Kidney epithelial cell (primary cell): Measurements from ENCODE around the gene ULK4. TPM values are rescaled to one million over a fixed set of nuclear protein-coding genes. Genes with fewer than 3 reads are reported as not detected.

Experiments used
- DNase-seq: peaks from one replicate; pipeline ENCODE4 v3.0.0-alpha.2; 2010; ENCODE audit warnings: low read depth
- H3K27me3 ChIP-seq: 2 replicates; pipeline ENCODE4 v1.6.0; 2011; ENCODE audit warnings: low read length; ENCODE audit not compliant: control insufficient read depth, insufficient read depth
- H3K36me3 ChIP-seq: 2 replicates; pipeline ENCODE4 v1.5.1; 2011; ENCODE audit warnings: low read length; ENCODE audit not compliant: control insufficient read depth, insufficient read depth
- H3K4me3 ChIP-seq: 2 replicates; pipeline ENCODE4 v1.5.1; 2011; ENCODE audit warnings: low read depth, mild to moderate bottlenecking, control low read depth, low read length
- total RNA-seq: library from RNA; depleted of rRNA; stranded (reverse); fragments of >200 nt; gene quantifications from 2 replicates; pipeline ENCODE4 v1.2.3, GENCODE V29; 2015
- TF ChIP-seq, protein P1 (sequence below): IDR thresholded peaks from 2 replicates; pipeline ENCODE4 v1.5.1; 2011; ENCODE audit warnings: mild to moderate bottlenecking, moderate library complexity, low read length, control low read depth, inconsistent platforms; ENCODE audit not compliant: insufficient read depth, poor library complexity, severe bottlenecking

ULK4 gene
- total RNA-seq, 1 donor from 2014 or later, result 18.3 TPM

DNA sequence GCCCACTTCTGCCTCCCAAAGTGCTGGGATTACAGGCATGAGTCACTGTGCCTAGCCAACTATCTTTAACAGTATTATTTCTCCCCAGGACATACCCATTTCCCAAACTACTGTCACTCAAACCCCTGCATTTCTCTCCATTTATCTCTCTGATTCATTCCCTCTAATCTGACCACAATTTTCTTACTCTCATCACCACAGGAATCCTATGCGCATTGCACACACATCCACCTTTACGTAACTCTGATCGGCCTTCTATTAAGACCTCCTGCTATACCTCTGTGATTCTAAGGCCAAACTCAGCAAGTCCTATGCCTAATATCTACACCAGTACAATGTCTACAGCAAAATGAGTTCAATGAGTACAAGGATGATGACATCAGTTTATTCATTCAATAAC, 235.0 kb downstream of the ULK4 start:
- DNase-seq, result no peak
- TF ChIP-seq, protein P1, sequence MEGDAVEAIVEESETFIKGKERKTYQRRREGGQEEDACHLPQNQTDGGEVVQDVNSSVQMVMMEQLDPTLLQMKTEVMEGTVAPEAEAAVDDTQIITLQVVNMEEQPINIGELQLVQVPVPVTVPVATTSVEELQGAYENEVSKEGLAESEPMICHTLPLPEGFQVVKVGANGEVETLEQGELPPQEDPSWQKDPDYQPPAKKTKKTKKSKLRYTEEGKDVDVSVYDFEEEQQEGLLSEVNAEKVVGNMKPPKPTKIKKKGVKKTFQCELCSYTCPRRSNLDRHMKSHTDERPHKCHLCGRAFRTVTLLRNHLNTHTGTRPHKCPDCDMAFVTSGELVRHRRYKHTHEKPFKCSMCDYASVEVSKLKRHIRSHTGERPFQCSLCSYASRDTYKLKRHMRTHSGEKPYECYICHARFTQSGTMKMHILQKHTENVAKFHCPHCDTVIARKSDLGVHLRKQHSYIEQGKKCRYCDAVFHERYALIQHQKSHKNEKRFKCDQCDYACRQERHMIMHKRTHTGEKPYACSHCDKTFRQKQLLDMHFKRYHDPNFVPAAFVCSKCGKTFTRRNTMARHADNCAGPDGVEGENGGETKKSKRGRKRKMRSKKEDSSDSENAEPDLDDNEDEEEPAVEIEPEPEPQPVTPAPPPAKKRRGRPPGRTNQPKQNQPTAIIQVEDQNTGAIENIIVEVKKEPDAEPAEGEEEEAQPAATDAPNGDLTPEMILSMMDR, result no peak
- H3K27me3 ChIP-seq, result no peaks in the 10 kb centered on the region
- no peak overlapping the region for H3K4me3 ChIP-seq
- H3K36me3 ChIP-seq, result no peaks in the 10 kb centered on the region

DNA sequence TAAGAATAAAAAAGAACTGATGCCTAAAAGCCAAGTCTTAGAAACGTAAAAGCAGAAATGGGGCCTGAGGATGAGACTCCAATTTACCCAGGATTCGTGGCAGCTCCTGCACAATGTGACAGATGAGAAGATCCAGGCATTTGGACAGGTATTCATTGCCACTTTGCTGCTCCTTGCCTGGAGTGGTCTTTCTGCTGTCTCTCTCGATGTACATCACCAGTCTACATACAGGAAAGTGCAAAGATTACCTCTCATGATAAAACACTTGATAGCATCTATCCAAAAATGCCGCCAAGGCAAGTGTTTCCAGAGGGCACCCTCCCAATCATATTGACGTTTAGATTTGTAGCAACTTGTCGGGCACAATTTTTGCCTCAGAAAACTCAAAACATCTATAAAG, 244.3 kb downstream of the ULK4 start:
- no peak for DNase-seq
- no peaks in the 10 kb centered on the region for H3K36me3 ChIP-seq
- H3K27me3 ChIP-seq, result no peaks in the 10 kb centered on the region
- no peak overlapping the region for H3K4me3 ChIP-seq
- TF ChIP-seq, protein P1, result no peak

DNA sequence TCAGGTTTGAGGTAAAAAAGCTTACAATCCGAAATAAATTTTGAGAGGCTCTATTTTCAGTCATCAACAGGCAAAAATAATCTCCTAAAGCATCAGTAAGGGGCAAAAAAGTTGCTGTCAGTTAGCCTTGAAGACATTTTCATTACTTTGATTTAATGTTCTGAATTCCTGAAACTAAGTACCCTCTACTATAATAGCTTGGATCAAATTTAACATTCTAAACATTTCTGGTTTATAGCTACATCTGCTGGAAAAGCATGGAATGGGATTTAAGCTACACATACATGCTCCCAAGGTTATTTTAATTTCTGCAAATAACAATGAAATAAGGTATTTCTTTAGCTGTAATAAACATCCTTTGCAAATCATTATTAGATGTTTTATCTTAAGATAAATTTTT, 245.4 kb downstream of the ULK4 start:
- DNase-seq, result no peak
- TF ChIP-seq, protein P1, result peak; percentile 31
- H3K4me3 ChIP-seq, result no peak overlapping the region
- H3K36me3 ChIP-seq, result no peaks in the 10 kb centered on the region
- H3K27me3 ChIP-seq, result no peaks in the 10 kb centered on the region

DNA sequence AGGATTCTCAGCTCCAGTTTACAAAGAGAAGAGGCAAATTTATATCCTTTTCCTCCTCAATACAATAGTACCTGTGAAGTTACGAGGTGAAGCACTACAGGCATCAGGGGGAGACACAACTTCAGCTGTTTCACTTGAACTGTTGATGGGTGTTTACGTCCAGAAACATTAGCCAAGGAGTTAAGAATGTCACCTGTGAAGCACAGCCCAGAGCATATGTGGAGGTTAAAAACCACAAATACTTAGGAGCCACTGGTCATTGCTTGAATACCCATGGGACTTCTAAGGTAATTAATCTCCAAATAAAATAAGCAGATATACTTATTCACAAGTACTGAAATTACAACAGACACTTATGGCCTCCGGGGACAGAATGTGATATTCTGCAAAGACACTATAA, 246.5 kb downstream of the ULK4 start:
- H3K27me3 ChIP-seq, result no peaks in the 10 kb centered on the region
- no peak overlapping the region for H3K4me3 ChIP-seq
- no peaks in the 10 kb centered on the region for H3K36me3 ChIP-seq
- TF ChIP-seq, protein P1, result no peak
- no peak for DNase-seq

DNA sequence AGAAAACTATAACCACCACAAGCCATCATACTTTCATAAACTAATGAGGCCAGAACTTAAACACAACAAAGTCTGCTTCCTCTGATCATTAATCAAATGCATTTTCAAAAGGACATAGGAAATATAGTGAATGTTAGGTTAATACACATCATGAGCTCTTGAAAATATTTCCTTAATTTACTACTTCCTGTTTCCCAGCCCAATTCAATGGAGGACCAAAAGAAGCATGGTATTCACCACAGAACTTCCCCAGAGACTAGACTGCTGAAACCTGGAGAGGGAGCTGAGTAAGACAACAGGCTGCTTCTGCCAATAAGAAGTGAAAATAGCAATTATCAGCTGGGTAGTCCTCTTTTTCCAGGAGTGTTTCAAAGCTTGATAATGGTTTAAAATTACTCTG, 250.3 kb downstream of the ULK4 start:
- DNase-seq, result no peak
- H3K4me3 ChIP-seq, result no peak overlapping the region

More for the DNA sequence above, 250.3 kb downstream of the ULK4 start:
- H3K36me3 ChIP-seq, result no peaks in the 10 kb centered on the region
- TF ChIP-seq, protein P1, result no peak
- H3K27me3 ChIP-seq, result no peaks in the 10 kb centered on the region
